Left lung (tissue), 10 donors: Measurements from ENCODE around the gene CYP27A1. TPM values are rescaled to one million over a fixed set of nuclear protein-coding genes. Genes with fewer than 3 reads are reported as not detected.
"Not testable (repeated sequence)": the region's sequence is repeated elsewhere in the genome, so short reads cannot be mapped to it uniquely, and the experiment has no call there.

Experiments
- ATAC-seq: fragments of 200-7000 bp; cut with Tn5 transposase; one replicate; pipeline ENCODE4 v1.9.1; 2020; ENCODE audit warnings: moderate library complexity
- DNase-seq, 4 donors: peaks; one replicate each; pipeline ENCODE4 v3.0.0-alpha.2; 2013 to 2020
- H3K27ac ChIP-seq, 2 donors: fragments of 200-600 bp; sonication (generic) in 1 of 2; one replicate each; pipeline versions ENCODE4 v1.5.0 to v1.8.0; 2020 to 2021
- H3K27me3 ChIP-seq, 2 donors: fragments of 200-600 bp; sonication (generic) in 1 of 2; one replicate each; pipeline versions ENCODE4 v1.5.0 to v1.8.0; 2020 to 2021
- H3K36me3 ChIP-seq, 2 donors: fragments of 200-600 bp; sonication (generic) in 1 of 2; one replicate each; pipeline versions ENCODE4 v1.5.0 to v1.8.0; 2020 to 2021
- H3K4me1 ChIP-seq, 2 donors: fragments of 200-600 bp; one replicate each; pipeline ENCODE4 v1.8.0; 2021
- H3K4me3 ChIP-seq, 2 donors: fragments of 200-600 bp; sonication (generic) in 1 of 2; one replicate each; pipeline versions ENCODE4 v1.5.0 to v1.8.0; 2020 to 2021; ENCODE audit warnings: mild to moderate bottlenecking in 1 of 2
- H3K9me3 ChIP-seq, 2 donors: fragments of 200-600 bp; sonication (generic) in 1 of 2; one replicate each; pipeline versions ENCODE4 v1.5.0 to v1.8.0; 2020 to 2021
- intact Hi-C, 2 donors: fragments of 100-400 bp; cut with DNase I; formaldehyde crosslinking; loops; one replicate each; pipeline versions ENCODE4 v1.11.2 to v1.14.2; 2022
- polyA plus RNA-seq, 6 donors: library from polyadenylated mRNA; unstranded; fragments of 120-200 nt; gene quantifications; one replicate each; pipeline ENCODE4 v1.2.1, GENCODE V29; 2013; ENCODE audit not compliant: insufficient read length in 6 of 6
- total RNA-seq, 2 donors: library from RNA; stranded (reverse); fragmentation: NEBNext Ultra II Directional; extraction: Animal tissue kit (Norgen Biotek cat#: 25700); gene quantifications; one replicate each; pipeline ENCODE4 v1.2.1, GENCODE V29; 2021
- TF ChIP-seq, protein P1 (sequence below), 2 donors: fragments of 200-600 bp; sonication (generic) in 1 of 2; IDR thresholded peaks; one replicate each; pipeline versions ENCODE4 v1.5.0 to v1.8.0; 2021; ENCODE audit warnings: antibody characterized with exemption in 2 of 2
- donor health status: DM: no; HTN: yes; CAD: no.
- donor health status: DM: no; HTN: no; CAD: no.

The CYP27A1 gene
- total and polyA plus RNA-seq, 8 donors, result 24.3 to 95.9 (median 30.7) TPM

DNA sequence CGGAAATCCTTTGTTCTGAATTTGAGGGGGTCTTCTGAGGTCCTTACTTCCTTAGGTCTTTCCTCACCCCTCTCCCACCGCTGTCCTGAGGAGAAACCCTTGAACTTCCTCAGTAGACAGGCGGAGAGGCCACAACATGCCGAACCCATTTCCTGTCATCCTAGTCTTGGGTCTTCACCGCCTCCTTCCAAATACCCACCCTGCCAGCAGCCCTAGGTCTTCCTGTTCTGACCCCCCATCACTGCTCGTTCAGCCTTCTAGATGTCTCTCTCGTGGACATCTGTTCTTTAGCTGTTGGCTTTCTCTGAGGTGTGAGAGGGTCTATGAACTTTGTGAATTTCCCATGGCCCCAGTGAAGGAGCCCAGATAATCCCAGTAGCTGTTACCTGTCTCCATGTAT lies 27.2 kb upstream of the CYP27A1 start:
- TF ChIP-seq, protein P1, sequence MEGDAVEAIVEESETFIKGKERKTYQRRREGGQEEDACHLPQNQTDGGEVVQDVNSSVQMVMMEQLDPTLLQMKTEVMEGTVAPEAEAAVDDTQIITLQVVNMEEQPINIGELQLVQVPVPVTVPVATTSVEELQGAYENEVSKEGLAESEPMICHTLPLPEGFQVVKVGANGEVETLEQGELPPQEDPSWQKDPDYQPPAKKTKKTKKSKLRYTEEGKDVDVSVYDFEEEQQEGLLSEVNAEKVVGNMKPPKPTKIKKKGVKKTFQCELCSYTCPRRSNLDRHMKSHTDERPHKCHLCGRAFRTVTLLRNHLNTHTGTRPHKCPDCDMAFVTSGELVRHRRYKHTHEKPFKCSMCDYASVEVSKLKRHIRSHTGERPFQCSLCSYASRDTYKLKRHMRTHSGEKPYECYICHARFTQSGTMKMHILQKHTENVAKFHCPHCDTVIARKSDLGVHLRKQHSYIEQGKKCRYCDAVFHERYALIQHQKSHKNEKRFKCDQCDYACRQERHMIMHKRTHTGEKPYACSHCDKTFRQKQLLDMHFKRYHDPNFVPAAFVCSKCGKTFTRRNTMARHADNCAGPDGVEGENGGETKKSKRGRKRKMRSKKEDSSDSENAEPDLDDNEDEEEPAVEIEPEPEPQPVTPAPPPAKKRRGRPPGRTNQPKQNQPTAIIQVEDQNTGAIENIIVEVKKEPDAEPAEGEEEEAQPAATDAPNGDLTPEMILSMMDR (IDR thresholded peaks at IDR 0.05), result no peak
- ATAC-seq (no peak), DNase-seq (no peak)
- H3K4me1 ChIP-seq, result peaks cover 0 to 11% of the 10 kb centered on the region in 2 donors
- H3K27ac ChIP-seq, result no peak overlapping the region
- H3K27me3 ChIP-seq, result no peaks in the 10 kb centered on the region
- H3K36me3 ChIP-seq, result peaks cover 0 to 58% of the 10 kb centered on the region in 2 donors
- no peak overlapping the region for H3K4me3 ChIP-seq
- no peaks in the 10 kb centered on the region for H3K9me3 ChIP-seq
- intact Hi-C loops, result no loop called here

- ATAC-seq (no peak), DNase-seq (no peak)
- Histone ChIP-seq H3K9me3 (no peaks in the 10 kb centered on the region), H3K36me3 (peaks cover 0 to 54% of the 10 kb centered on the region in 2 donors), H3K27ac (no peak overlapping the region), H3K4me3 (no peak overlapping the region), H3K4me1 (peaks cover 0 to 11% of the 10 kb centered on the region in 2 donors), H3K27me3 (no peaks in the 10 kb centered on the region)
- TF ChIP-seq, protein P1 (IDR thresholded peaks at IDR 0.05), result no peak
- intact Hi-C loops, result no loop called here
Measured at GRCh38 chr2:218755198-218755566, 26.8 kb upstream of the CYP27A1 start.

DNA sequence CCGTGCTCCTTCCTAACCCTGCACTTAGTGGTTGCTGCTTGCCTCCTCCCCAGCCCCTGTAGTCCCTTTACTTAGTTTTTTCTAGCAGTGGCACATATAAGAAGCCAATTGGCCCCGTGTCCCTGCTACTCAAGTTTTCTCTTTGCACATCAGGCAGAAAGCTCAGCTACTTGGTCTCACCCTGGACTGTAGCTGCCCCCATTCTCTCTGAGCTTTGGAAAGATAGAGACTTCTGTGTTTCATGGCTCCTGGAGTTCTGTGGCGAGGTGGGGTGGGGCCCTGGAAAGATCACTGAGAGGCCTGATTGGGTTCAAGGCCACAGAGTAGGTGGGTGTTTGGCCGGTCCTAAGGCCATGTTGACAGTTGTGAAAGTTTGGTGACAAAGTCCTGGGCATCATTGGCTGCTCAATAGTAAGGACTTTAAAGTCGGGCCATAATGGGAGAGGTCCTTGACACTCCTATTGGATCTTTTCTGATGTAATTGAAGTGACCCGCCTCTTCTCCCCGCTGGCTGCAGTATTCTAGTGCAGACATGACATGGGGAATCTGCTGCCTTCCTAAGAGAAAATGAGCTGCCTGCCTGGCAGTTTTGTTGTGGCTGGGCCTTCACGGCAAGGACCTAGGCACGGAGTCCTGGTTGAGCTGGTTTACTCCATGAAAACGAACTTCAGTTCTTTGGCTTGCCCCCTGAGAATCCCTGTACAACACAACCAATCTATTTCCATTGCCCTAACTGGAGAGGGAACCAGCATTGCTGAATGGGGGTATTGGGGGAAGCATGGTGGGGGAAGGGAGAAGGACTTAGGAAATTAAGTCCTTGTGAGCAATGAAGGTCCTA lies 26.2 kb upstream of the CYP27A1 start:
- Histone ChIP-seq H3K27me3 (no peaks in the 10 kb centered on the region), H3K27ac (no peak overlapping the region), H3K4me1 (peaks cover 0 to 11% of the 10 kb centered on the region in 2 donors), H3K4me3 (no peak overlapping the region), H3K36me3 (peaks cover 0 to 48% of the 10 kb centered on the region in 2 donors), H3K9me3 (no peaks in the 10 kb centered on the region)
- TF ChIP-seq, protein P1 (IDR thresholded peaks at IDR 0.05), result no peak
- no peak for DNase-seq
- ATAC-seq, result no peak
- intact Hi-C loops, result no loop called here

- ATAC-seq (peak; percentile 84), DNase-seq (no peak)
- intact Hi-C loops, result no loop called here
- Histone ChIP-seq H3K27ac (no peak overlapping the region), H3K4me3 (no peak overlapping the region), H3K9me3 (no peaks in the 10 kb centered on the region), H3K27me3 (no peaks in the 10 kb centered on the region), H3K36me3 (peaks cover 0 to 38% of the 10 kb centered on the region in 2 donors), H3K4me1 (peaks cover 0 to 11% of the 10 kb centered on the region in 2 donors)
- TF ChIP-seq, protein P1 (IDR thresholded peaks at IDR 0.05), result no peak
Measured at GRCh38 chr2:218756599-218757377, 25.2 kb upstream of the CYP27A1 start.

- no peaks in the 10 kb centered on the region for H3K36me3 ChIP-seq
- intact Hi-C loops, result no loop called here
- H3K4me3 ChIP-seq, result no peak overlapping the region
- ATAC-seq (no peak), DNase-seq (no peak)
- H3K27ac ChIP-seq, result no peak overlapping the region
- no peaks in the 10 kb centered on the region for H3K27me3 ChIP-seq
- no peaks in the 10 kb centered on the region for H3K9me3 ChIP-seq
- H3K4me1 ChIP-seq, result no peaks in the 10 kb centered on the region
- TF ChIP-seq, protein P1 (IDR thresholded peaks at IDR 0.05), result no peak
Measured at GRCh38 chr2:218761795-218762194, 20.2 kb upstream of the CYP27A1 start.

DNA sequence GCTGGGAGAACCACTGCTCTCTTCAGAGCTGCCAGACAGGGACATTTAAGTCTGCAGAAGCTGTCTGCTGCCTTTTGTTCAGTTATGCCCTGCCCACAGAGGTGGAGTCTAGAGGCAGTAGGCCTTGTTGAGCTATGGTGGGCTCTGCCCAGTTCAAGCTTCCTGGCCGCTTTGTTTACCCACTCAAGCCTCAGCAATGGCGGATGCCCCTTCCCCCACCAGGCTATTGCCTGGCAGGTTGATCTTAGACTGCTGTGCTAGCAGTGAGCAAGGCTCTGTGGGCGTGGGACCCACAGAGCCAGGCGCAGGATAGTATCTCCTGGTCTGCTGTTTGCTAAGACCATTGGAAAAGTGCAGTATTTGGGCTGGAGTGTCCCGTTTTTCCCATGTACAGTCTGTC lies 9.2 kb upstream of the CYP27A1 start:
- intact Hi-C loops, DNase-seq, ATAC-seq, H3K27ac ChIP-seq, H3K4me3 ChIP-seq, H3K36me3 ChIP-seq, H3K4me1 ChIP-seq, H3K27me3 ChIP-seq: not testable (repeated sequence)
- peaks cover 0 to 14% of the 10 kb centered on the region in 2 donors for H3K9me3 ChIP-seq
